Neural progenitor cell (in vitro differentiated cells): Measurements from ENCODE around the gene BRCC3.

ENCODE experiments used
- CTCF ChIP-seq: fragments of 200-600 bp; sonication (generic); IDR thresholded peaks from 2 replicates; pipeline ENCODE4 v1.5.1; 2017; ENCODE audit warnings: antibody characterized with exemption, mild to moderate bottlenecking
- EZH2 ChIP-seq: fragments of 200-600 bp; sonication (generic); IDR thresholded peaks from 2 replicates; pipeline ENCODE4 v1.6.1; 2017; ENCODE audit warnings: antibody characterized with exemption, mild to moderate bottlenecking, moderate library complexity
- EZH2phosphoT487 ChIP-seq: fragments of 200-600 bp; sonication (generic); IDR thresholded peaks from 2 replicates; pipeline ENCODE4 v1.6.1; 2017; ENCODE audit warnings: antibody characterized with exemption

DNA sequence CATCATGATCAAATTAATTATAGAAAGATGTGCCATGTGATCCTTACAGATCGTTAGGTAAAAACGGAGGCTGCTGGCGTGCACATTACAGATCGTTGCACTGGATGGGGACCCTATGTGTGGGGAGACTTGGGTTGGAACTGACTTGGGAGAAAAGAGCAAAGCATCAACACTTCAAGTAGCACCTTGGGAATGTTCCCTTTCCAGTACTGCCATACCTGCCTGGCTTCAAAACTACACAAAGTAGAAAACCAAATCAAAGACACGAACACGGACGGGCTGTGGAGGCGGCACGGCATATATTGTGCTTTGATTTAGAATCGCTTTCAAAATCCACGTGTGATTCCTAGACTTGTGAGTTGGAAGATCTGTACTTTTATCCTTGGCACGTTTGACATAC, 1.3 kb upstream of the BRCC3 start:
- TF ChIP-seq CTCF (no peak), EZH2 (no peak), EZH2phosphoT487 (no peak)
